PFSK-1 (cell line): ENCODE measurements around the gene HOXB6.

Source experiments
- FOXP2 ChIP-seq: optimal IDR thresholded peaks from 2 replicates; pipeline ENCODE3; 2011; ENCODE audit warnings: borderline replicate concordance, control low read depth, inconsistent platforms; ENCODE audit not compliant: insufficient read depth; ENCODE audit errors: extremely low read length, extremely low read depth
- POLR2AphosphoS5 ChIP-seq: IDR thresholded peaks from 2 replicates; pipeline ENCODE4 v1.6.1; 2012; ENCODE audit warnings: low read depth, mild to moderate bottlenecking, control low read depth, low read length, moderate library complexity
- SIN3A ChIP-seq: IDR thresholded peaks from 2 replicates; pipeline ENCODE4 v1.6.1; 2012; ENCODE audit warnings: mild to moderate bottlenecking, low read length, moderate library complexity, borderline replicate concordance; ENCODE audit not compliant: insufficient read depth
- TAF1 ChIP-seq: IDR thresholded peaks from 2 replicates; pipeline ENCODE4 v1.6.1; 2012; ENCODE audit warnings: low read length, control low read depth, borderline replicate concordance; ENCODE audit not compliant: insufficient read depth
- TF ChIP-seq, protein P1 (sequence below), 2 experiments: IDR thresholded peaks; 2 replicates each; pipeline versions ENCODE4 v1.6.1 to v1.8.0; 2011 to 2012; ENCODE audit warnings: low read depth in 2 of 2, low read length in 2 of 2, control low read depth in 1 of 2, inconsistent platforms in 1 of 2, mild to moderate bottlenecking in 1 of 2, moderate library complexity in 1 of 2; ENCODE audit not compliant: insufficient read depth in 1 of 2

HOXB6 gene

DNA sequence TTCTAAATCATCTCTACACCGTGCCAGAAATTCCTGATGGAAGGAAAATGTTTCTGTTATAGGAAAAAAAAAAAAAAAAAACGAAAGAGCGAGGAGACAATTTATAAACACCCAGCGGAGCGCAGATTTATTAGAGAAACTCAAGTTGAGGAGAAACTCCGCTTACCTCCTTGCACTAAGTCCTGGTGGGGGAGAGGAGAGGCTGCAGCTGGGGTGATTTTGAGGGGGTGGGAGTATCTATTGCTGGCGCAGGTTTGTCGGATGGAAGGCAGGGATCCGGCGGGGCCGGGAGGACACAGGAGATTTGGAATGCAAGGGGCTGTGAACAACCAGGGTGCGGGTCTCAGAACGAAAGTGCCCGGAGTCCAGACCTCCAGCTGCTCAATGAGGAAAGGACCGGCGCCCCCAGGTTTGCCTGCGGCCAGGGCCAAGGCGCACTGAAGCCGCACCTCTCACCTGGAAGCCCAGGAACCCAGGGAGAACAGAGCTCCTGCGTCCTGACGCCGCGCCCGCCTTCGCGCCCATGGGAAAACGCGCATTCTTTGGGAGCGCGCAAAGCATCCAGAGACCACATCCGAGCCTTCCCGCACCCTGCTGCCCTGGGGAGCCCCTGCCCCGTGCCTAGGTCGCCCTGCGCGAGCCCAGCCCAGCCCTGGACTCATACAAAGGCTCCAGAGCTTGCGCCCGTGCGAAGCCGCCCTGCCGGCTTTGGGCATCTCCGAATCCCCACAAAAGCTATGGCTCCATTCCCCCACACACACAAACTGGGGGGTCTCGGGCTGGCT lies 12.9 kb upstream of the HOXB6 start:
- TF ChIP-seq TAF1 (no peak), POLR2AphosphoS5 (no peak)
- TF ChIP-seq, protein P1, sequence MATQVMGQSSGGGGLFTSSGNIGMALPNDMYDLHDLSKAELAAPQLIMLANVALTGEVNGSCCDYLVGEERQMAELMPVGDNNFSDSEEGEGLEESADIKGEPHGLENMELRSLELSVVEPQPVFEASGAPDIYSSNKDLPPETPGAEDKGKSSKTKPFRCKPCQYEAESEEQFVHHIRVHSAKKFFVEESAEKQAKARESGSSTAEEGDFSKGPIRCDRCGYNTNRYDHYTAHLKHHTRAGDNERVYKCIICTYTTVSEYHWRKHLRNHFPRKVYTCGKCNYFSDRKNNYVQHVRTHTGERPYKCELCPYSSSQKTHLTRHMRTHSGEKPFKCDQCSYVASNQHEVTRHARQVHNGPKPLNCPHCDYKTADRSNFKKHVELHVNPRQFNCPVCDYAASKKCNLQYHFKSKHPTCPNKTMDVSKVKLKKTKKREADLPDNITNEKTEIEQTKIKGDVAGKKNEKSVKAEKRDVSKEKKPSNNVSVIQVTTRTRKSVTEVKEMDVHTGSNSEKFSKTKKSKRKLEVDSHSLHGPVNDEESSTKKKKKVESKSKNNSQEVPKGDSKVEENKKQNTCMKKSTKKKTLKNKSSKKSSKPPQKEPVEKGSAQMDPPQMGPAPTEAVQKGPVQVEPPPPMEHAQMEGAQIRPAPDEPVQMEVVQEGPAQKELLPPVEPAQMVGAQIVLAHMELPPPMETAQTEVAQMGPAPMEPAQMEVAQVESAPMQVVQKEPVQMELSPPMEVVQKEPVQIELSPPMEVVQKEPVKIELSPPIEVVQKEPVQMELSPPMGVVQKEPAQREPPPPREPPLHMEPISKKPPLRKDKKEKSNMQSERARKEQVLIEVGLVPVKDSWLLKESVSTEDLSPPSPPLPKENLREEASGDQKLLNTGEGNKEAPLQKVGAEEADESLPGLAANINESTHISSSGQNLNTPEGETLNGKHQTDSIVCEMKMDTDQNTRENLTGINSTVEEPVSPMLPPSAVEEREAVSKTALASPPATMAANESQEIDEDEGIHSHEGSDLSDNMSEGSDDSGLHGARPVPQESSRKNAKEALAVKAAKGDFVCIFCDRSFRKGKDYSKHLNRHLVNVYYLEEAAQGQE (IDR thresholded peaks at IDR 0.05; ENCODE audit: insufficient read depth in 1 of 2, low read depth in 2 of 2, low read length in 2 of 2) = no peak

GRCh38 chr17:48616717-48617470 lies 12.1 kb upstream of the HOXB6 start:
- TF ChIP-seq TAF1 = no peak
- no peak for TF ChIP-seq POLR2AphosphoS5
- TF ChIP-seq, protein P1 (IDR thresholded peaks at IDR 0.05; ENCODE audit: insufficient read depth in 1 of 2, low read depth in 2 of 2, low read length in 2 of 2) = no peak
- no peak for TF ChIP-seq FOXP2
- TF ChIP-seq SIN3A = no peak

GRCh38 chr17:48615963-48616716 lies 11.4 kb upstream of the HOXB6 start:
- TF ChIP-seq FOXP2 (no peak), TAF1 (no peak), POLR2AphosphoS5 (no peak), SIN3A (no peak)
- TF ChIP-seq, protein P1 (IDR thresholded peaks at IDR 0.05; ENCODE audit: insufficient read depth in 1 of 2, low read depth in 2 of 2, low read length in 2 of 2) = no peak

DNA sequence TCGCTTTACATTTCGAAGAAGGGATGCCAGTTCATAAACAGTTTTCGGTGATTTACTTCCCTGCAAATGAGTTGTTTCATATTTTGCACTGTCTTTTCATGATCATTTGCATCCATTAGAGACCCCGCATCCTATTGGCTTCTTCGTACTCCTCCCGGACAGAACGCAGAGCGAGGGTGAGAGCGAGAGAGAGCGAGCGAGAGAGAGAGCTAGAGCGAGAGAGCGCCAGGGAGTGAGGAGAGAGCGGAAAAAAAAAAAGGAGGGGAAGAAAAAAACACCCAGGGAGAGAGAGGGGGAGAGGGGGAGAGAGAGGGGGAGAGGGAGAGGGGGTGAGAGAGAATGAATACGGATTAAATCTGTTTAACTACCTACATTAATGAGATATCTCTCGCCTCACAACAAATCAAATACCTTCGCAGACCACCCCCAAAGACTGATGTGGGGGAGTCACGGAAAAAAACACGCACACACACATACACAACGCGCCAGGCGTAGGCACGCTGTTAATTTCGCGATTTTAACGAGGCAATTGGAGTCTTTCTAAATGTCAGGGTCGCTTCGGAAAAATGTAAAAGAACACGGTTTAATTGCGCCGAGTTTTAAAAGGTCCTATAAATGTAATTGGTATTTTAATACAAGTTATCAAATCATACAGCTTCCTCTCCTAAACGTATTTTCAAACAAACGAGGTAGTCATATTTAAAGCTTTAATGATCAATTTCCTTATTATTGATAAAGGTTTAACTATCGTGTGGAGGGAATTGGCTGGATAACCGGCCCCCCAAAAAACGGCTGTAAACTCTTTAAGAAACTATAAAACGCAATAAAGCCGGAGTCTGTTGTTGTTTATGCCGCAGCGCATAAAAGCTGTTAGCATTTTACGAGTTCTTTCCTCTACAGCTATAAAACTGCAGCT lies 10.5 kb upstream of the HOXB6 start, which contains the start of gene HOXB8:
HOXB8 (minus strand) TSS at position 246 of the 916 bp plus-strand sequence. CDS start 588 bp downstream, outside the sequence.
- no peak for TF ChIP-seq TAF1
- TF ChIP-seq, protein P1 (IDR thresholded peaks at IDR 0.05; ENCODE audit: insufficient read depth in 1 of 2, low read depth in 2 of 2, low read length in 2 of 2) = no peak
- no peak for TF ChIP-seq FOXP2
